Stomach (tissue), 4 donors: Measurements from ENCODE around the gene BMPR2.

Source experiments
- POLR2A ChIP-seq, 4 donors: fragments of 450-650 bp; IDR thresholded peaks; one replicate each; pipeline ENCODE4 v1.6.1; 2016; ENCODE audit warnings: antibody characterized with exemption in 4 of 4, control low read depth in 2 of 4, mild to moderate bottlenecking in 1 of 4, moderate library complexity in 1 of 4
- TF ChIP-seq, protein P1 (sequence below), 7 experiments: fragments of 450-650 bp in 4 of 7; fragments of 200-600 bp in 3 of 7; sonication (generic) in 3 of 7; IDR thresholded peaks; one replicate each; pipeline ENCODE4 v1.5.1; 2016 to 2019; ENCODE audit warnings: antibody characterized with exemption in 7 of 7, control low read depth in 2 of 7, mild to moderate bottlenecking in 1 of 7

DNA sequence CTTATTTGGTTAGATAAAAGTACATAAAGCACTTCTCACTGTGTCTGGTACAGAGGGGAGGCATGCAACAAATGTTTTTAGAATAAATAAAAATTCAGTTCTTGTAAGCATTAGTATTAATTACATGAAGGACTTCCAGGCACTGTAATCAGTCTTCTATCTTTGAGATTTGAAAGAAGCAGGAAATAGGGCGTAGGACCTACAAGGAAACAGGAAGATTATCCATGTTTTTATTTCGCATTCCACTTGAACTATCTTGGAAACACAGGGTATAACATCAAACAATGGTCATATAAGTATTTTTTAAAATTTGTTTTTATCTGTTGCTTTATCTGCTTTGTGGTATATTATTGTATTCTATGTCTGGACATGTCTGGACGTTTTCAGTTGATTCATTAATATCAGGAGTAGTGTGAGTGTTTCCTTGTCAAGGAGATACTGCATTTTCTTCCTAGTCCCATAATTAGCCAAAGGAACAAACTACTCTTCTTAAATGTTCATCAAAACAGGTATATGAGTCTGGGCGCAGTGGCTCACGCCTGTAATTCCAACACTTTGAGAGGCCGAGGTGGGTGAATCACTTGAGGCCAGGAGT is 32.5 kb downstream of the BMPR2 start:
- TF ChIP-seq POLR2A (IDR thresholded peaks at IDR 0.05): no peak
- TF ChIP-seq, protein P1, sequence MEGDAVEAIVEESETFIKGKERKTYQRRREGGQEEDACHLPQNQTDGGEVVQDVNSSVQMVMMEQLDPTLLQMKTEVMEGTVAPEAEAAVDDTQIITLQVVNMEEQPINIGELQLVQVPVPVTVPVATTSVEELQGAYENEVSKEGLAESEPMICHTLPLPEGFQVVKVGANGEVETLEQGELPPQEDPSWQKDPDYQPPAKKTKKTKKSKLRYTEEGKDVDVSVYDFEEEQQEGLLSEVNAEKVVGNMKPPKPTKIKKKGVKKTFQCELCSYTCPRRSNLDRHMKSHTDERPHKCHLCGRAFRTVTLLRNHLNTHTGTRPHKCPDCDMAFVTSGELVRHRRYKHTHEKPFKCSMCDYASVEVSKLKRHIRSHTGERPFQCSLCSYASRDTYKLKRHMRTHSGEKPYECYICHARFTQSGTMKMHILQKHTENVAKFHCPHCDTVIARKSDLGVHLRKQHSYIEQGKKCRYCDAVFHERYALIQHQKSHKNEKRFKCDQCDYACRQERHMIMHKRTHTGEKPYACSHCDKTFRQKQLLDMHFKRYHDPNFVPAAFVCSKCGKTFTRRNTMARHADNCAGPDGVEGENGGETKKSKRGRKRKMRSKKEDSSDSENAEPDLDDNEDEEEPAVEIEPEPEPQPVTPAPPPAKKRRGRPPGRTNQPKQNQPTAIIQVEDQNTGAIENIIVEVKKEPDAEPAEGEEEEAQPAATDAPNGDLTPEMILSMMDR (IDR thresholded peaks at IDR 0.05): no peak
